ENCODE results near the gene ADAMTS7.
A peak's percentile ranks its signal among the peaks of the same experiment; 100 is the strongest.
"Not testable (repeated sequence)": the region's sequence is repeated elsewhere in the genome, so short reads cannot be mapped to it uniquely, and the experiment has no call there.

Gene ADAMTS7

DNA sequence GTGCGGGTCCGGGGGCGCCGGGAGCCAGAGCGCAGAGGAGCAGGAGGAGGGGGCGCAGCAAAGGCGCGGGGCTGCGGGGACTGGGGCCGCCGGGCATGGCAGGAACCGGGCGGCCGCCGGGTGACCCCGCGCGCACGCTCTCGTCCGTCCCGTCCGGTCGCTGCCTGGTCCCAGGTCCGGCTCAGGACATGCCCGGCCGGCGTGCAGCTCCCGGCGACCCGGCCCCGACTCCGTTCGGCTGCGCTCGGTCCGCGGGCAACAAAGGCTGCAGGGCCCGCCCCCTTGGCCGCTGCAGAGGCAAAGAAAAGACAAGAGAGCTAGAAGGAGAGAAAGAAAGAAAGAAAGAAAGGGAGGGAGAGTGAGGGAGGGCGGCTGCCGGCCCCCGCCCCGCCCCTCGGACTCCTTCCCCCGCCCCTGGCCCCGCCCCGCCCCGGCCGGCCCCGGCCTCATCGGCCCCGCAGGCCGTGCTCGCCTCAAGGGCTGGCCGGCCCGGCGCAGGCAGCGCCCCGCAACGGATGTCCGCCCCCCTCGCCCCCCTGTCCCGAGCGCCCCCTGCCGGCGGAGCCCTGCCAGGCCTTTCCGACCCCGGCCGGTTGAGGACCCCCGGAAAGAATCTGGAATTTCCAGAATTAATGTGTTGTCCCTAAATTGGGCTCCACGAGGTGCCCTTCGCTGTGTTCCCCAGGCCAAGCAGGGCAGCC, at the start of gene ADAMTS7:
Gene ADAMTS7 (minus strand): TSS at position 341 of the 701 bp plus-strand sequence. CDS start 244 bp downstream, at position 97.
- DNase-seq (ENCODE audit: low read depth) = peak; percentile 17

DNA sequence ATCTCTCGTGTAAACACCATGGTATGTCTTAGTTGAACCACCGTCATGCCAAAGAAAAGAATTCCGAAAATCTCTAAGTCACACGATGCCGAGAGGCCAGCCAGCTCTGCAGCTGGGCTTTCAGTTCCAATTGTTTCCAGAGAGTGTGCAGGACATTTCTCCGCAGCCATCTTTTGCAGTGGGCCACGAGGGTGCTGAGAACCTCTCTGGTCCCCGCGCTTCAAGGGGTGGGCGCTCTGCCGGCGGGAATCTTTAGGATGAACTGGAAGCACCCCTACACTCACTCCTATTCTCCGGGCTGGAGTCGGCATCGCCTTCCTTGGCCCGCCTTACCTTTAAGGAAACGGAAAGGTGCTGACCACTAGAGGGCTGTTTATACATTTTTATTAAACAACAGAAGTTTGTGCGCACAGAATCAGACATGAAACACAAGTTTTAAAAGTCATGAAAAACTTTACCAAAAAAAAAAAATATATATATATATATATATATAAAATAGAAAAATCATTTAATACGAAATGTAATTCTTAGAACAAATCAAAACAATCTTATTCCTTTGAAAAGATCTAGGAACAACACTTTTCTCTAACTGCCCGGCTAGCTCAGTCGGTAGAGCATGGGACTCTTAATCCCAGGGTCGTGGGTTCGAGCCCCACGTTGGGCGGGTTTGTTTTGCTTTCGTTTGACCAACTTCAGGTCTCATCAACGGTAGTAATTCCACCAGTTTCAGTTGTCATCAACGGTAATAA, 48.9 kb upstream of the ADAMTS7 start:
- DNase-seq (ENCODE audit: low read depth) = peak; percentile 62

GRCh38 chr15:78855746-78856145, 44.5 kb upstream of the ADAMTS7 start:
- no peak for DNase-seq (ENCODE audit: low read depth)

DNA sequence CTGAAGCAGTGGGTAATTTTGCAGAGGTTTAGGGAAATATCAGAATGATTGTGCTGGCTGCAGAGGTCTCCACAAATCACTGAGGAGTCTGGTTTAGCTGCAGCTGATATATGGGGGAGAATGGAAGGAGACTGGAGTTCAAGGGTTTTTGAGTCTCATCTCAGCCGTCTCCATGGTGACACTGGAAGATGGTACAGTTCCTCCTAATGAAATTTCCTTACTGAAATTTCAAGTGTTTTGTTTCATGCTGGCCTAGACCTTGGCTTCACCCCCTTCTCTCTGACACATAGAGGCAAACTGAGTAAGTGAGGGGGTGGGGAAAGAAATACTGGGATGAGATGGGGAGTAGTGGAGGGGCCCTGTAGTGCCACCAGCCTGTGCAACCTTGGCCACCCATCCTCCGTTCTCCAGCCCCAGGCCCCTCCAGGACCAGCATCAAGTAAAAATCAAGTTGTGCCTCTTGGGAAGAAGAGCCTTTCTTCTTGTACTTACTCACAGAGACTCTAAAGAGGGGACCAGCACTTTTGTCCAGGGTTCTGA, 43.6 kb upstream of the ADAMTS7 start:
- DNase-seq (ENCODE audit: low read depth) = no peak

DNA sequence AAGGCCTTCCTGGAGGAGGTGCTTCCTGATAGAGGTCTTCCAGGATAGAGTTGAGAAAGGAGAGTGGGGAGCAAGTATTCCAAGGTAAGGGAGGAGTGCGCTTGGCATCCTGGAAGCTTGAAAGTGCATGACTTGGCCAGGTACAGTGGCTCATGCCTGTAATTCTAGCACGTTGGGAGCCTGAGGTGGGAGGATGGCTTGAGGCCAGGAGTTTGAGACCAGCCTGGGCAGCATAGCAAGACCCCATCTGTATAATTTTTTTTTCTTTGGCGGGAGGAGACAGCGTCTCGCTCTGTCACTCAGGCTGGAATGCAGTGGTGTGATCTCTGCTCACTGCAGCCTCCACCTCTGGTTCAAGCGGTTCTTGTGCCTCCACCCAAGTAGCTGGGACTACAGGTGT, 42.2 kb upstream of the ADAMTS7 start:
- no peak for DNase-seq (ENCODE audit: low read depth)

GRCh38 chr15:78850941-78851755, 39.9 kb upstream of the ADAMTS7 start:
- no peak for DNase-seq (ENCODE audit: low read depth)

DNA sequence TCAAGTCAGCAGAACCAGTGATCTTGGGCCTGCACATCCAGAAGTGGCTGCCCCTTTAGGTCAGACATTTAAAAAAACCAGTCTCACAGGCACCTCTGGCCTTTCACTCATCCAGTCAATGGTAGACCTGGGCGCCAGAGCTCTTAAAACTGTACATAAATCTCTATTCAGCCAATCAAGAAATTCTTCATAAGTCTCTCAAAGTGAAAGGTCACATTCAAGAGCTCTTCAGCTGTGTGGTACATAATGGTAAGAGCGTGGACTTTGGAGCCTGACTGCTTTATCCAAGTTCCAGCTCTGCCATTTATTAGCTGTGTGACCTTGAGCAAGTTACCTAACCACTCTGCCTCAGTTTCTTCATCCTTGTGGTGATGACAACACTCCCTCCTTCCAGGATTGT, 39.1 kb upstream of the ADAMTS7 start:
- DNase-seq (ENCODE audit: low read depth) = no peak

DNA sequence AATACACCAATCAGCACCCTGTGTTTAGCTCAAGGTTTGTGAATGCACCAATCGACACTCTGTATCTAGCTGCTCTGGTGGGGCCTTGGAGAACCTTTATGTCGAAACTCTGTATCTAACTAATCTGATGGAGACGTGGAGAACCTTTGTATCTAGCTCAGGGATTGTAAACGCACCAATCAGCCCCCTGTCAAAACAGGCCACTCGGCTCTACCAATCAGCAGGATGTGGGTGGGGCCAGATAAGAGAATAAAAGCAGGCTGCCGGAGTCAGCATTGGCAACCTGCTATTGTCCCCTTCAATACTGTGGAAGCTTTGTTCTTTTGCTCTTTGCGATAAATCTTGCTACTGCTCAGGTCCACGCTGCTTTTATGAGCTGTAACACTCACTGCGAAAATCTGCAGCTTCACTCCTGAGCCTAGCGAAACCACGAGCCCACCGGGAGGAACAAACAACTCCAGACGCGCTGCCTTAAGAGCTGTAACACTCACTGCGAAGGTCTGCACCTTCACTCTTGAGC, 36.2 kb upstream of the ADAMTS7 start:
- not testable (repeated sequence) for DNase-seq (ENCODE audit: low read depth)

DNA sequence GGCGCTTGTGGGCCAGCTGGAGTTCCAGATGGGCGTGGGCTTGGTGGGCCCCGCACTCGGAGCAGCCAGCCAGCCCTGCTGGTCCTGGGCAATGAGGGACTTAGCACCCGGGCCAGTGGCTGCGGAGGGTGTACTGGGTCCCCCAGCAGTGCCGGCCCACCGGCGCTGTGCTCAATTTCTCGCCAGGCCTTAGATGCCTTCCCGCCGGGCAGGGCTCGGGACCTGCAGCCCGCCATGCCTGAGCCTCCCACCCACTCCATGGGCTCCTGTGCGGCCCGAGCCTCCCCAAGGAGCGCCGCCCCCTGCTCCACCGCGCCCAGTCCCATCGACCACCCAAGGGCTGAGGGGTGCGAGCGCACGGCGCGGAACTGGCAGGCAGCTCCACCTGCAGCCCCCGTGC, 35.6 kb upstream of the ADAMTS7 start:
- not testable (repeated sequence) for DNase-seq (ENCODE audit: low read depth)

DNA sequence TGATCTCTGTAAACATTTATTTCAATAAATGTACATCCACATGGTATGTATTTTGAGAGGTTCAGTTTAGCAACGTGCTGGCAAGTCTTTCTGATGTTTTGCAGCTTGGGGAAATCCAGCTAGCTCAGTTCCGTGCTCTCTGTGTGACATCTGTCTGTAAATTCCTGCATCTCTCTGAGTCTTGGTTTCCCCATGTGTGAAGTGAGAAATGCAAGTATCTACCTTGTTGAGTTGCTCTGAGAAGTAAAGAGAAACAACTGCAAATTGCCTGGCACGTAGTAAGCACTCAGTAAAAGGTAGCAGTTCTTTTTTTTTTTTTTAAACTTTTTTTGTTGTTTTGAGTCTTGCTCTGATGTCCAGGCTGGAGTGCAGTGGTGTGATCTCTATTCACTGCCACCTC, 31.3 kb upstream of the ADAMTS7 start:
- no peak for DNase-seq (ENCODE audit: low read depth)

GRCh38 chr15:78841891-78842290, 30.6 kb upstream of the ADAMTS7 start:
- DNase-seq (ENCODE audit: low read depth) = no peak

- DNase-seq (ENCODE audit: low read depth) = no peak
These were observed 30.1 kb upstream of the ADAMTS7 start for GRCh38 chr15:78841376-78841706.

DNA sequence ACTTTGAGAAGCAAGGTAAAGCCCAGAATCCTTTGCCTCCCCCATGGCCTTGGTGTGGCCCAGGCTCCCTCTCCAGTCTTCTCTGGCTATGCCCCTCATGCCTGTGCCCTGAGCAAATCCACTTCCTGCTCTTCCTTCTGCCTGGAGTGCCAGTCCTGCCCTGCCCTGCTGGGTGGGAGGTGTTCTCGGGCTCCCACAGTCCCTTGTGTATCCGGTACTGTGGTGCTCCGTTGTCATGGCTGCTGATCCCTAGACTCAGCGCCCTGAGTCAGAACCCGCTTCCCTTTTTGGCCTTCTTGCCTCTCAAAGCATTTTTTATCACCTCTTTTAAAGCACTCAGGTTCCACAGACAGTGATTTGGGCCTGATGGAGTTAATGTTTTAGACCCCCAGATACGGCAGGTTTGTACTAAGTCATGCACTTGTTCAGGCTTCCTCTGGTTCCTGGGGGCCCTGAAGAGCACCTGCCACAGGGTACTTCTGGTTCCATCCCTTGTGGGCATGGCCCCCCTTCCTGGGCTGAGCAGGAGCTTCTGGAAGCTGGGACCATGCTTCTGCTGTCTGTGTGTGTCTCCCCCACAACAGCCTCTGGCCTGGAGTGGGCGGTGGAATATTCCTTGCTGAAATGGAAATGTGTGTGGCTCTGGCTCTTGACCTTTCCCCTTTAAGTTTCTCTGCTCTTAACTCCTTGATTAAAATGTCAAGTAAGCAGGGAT, 29.6 kb upstream of the ADAMTS7 start:
- DNase-seq (ENCODE audit: low read depth) = no peak

GRCh38 chr15:78839151-78839550, 27.9 kb upstream of the ADAMTS7 start:
- not testable (repeated sequence) for DNase-seq (ENCODE audit: low read depth)

DNA sequence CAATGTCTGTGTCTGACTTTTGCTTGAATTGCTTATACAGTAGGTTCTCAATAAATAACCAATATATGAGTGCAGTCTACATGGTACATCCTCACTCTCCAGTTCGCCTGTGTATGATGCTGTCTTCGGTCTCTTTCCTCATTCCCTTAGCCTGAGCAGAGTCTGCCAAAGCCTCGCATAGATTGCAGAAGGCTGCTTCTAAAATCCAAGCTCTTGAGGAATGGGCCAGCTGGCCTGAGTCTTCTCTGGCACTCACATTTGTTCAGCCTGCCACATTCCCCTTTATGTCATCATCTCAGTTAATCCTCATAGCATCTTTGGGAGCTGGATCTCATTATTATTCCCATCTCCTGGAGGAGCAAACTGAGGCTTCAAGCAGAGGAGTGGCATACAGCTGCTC, 27.2 kb upstream of the ADAMTS7 start:
- no peak for DNase-seq (ENCODE audit: low read depth)

DNA sequence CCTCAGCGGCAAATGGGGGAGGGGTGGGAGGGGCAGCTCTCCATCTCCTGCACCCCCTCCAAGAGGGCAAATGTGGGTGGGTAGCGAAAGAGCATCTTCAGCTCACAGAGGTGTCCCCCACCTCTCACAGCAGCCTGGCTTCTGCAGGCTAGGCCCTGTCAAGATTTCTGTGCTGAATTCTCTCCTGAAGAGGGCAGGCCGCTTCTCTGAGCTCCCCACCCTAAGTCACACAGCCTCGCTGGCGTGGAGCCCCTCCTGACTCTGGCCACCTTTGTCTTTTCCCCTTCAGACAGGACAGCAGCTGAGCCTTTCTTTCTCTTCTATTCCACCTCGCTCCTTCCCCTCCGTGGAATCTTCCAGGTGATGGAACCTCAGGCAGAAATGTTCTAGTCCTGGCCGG, 26.3 kb upstream of the ADAMTS7 start:
- DNase-seq (ENCODE audit: low read depth) = no peak

DNA sequence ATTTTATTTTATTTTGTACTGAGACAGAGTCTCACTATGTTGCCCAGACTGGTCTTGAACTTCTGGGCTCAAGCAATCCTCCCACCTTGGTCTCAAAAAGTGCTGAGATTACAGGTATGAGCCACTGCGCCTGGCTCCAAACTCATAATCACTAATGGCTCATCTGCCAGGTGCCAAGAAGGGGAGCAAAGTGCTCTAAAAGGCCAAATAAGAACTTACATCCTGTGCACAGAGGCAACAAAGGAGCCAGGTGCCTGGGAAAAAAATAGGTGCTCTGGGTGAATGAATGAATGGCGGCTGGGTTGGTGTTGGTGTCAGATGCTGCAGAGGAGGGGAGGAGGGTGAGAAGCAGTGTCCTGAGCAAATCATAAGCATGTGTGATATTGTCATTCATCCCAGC, 25.9 kb upstream of the ADAMTS7 start:
- no peak for DNase-seq (ENCODE audit: low read depth)

GRCh38 chr15:78836333-78836732, 25.1 kb upstream of the ADAMTS7 start:
- DNase-seq (ENCODE audit: low read depth) = no peak

GRCh38 chr15:78831229-78832207, 20.3 kb upstream of the ADAMTS7 start:
- DNase-seq (ENCODE audit: low read depth) = no peak

GRCh38 chr15:78830514-78831228, 19.4 kb upstream of the ADAMTS7 start:
- no peak for DNase-seq (ENCODE audit: low read depth)

All from activated T-helper 9 cell treated with anti-CD3 and anti-CD28 coated beads, Interleukin-2, amount 50 U/mL, for 16 hours (primary cell).